ENCODE results near the gene GNG5. TPM values are rescaled to one million over a fixed set of nuclear protein-coding genes. Genes with fewer than 3 reads are reported as not detected.
"Not testable (repeated sequence)": the region's sequence is repeated elsewhere in the genome, so short reads cannot be mapped to it uniquely, and the experiment has no call there.

GNG5 gene
- total and polyA plus RNA-seq, 7 experiments from 2014 or later = 24.8 to 250 (median 58.8) TPM

DNA sequence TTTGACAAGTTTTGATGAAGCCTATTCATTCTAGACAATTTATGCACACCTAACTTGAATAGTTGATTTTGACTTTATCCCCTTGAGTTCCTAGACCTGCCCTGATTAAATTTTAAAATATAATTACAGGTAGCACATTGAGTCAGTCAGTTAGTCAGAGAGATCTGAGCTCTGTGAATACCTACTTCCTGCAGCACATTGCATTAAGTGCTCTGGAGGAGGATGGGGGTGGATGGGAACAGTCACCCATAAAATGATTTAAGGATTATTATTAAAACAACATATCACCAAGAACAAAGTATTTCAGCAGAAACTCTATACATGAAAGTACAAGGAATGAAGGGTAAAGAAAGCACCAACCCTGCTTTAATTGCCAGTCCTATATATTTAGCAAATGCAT is 39.1 kb downstream of the GNG5 start:
- DNase-seq (no peak), ATAC-seq (no peak)
- POLR2A ChIA-PET = no interaction called here
- no peaks in the 10 kb centered on the region for H3K4me1 ChIP-seq (ENCODE audit: control insufficient read depth in 2 of 2, insufficient read depth in 2 of 2, low read length in 2 of 2)
- Mint-ChIP-seq H3K36me3 (peaks cover 0 to 4% (median 0%) of the 10 kb centered on the region in 5 donors), H3K9me3 (peaks cover 0 to 1% (median 0%) of the 10 kb centered on the region in 11 donors), H3K27me3 (peaks cover 61 to 76% (median 73%) of the 10 kb centered on the region in 5 donors), H3K4me1 (no peaks in the 10 kb centered on the region), H3K27ac (no peak overlapping the region), H3K4me3 (no peak overlapping the region)
- H3K36me3 ChIP-seq (ENCODE audit: control insufficient read depth in 2 of 3, insufficient read depth in 3 of 3, low read length in 3 of 3) = no peaks in the 10 kb centered on the region
- no peak overlapping the region for H3K4me3 ChIP-seq (ENCODE audit: low read length)
- no peak overlapping the region for H3K27ac ChIP-seq (ENCODE audit: low read depth, low read length)
- H3K27me3 ChIP-seq (ENCODE audit: control insufficient read depth in 2 of 2, insufficient read depth in 2 of 2, low read length in 2 of 2) = peaks cover 3 to 5% of the 10 kb centered on the region in 2 donors
- CTCF ChIA-PET = no interaction called here
- H3K9me3 ChIP-seq (ENCODE audit: control insufficient read depth in 2 of 3, low read length in 3 of 3) = no peaks in the 10 kb centered on the region
- intact Hi-C loops (cut with micrococcal nuclease) = no loop called here

- peaks cover 24 to 46% (median 39%) of the 10 kb centered on the region in 5 donors for H3K27me3 Mint-ChIP-seq
Observed at GRCh38 chr1:84462118-84462517, 44.3 kb downstream of the GNG5 start.

DNA sequence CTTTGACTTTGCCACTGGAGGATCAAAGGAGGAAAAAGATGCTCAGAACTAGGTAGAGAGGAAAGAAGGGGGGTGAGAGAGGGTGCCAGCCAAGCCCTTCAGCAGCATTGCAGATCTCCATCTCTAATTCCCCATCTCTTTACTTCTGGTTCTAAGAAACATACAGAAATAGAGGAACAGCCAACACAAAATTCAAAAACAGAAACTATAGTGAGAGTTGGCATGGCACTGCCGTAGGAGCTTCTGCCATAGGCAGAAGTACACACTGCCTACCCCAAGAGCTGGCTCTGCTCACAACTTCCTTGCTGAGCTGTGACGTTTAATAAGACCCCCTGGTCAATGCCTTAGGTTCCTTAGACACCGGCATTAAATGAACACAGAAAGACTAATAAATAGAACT is 53.9 kb downstream of the GNG5 start:
- Histone ChIP-seq H3K4me1 (ENCODE audit: control insufficient read depth in 2 of 2, insufficient read depth in 2 of 2, low read length in 2 of 2) (no peaks in the 10 kb centered on the region), H3K27ac (ENCODE audit: low read depth, low read length) (no peak overlapping the region), H3K9me3 (ENCODE audit: control insufficient read depth in 2 of 3, low read length in 3 of 3) (no peaks in the 10 kb centered on the region), H3K27me3 (ENCODE audit: control insufficient read depth in 2 of 2, insufficient read depth in 2 of 2, low read length in 2 of 2) (no peaks in the 10 kb centered on the region), H3K4me3 (ENCODE audit: low read length) (no peak overlapping the region), H3K36me3 (ENCODE audit: control insufficient read depth in 2 of 3, insufficient read depth in 3 of 3, low read length in 3 of 3) (no peaks in the 10 kb centered on the region)
- Mint-ChIP-seq H3K4me3 (no peak overlapping the region), H3K4me1 (peaks cover 0 to 2% (median 0%) of the 10 kb centered on the region in 7 donors), H3K36me3 (no peaks in the 10 kb centered on the region), H3K27me3 (peaks cover 9 to 32% (median 11%) of the 10 kb centered on the region in 5 donors), H3K9me3 (peaks cover 0 to 4% (median 0%) of the 10 kb centered on the region in 11 donors), H3K27ac (no peak overlapping the region)
- ATAC-seq = no peak
- DNase-seq = no peak
- intact Hi-C loops (cut with micrococcal nuclease) = no loop called here
- POLR2A ChIA-PET = no interaction called here
- CTCF ChIA-PET = interaction anchor here (0.8 kb wide), 1 partner anchor 10 kb away, joined by 5 read pairs; no protein-coding TSS in a partner anchor

More at GRCh38 chr1:84462118-84462517, 44.3 kb downstream of the GNG5 start:
- Histone ChIP-seq H3K36me3 (ENCODE audit: control insufficient read depth in 2 of 3, insufficient read depth in 3 of 3, low read length in 3 of 3) (no peaks in the 10 kb centered on the region), H3K4me3 (ENCODE audit: low read length) (no peak overlapping the region), H3K27ac (ENCODE audit: low read depth, low read length) (no peak overlapping the region), H3K27me3 (ENCODE audit: control insufficient read depth in 2 of 2, insufficient read depth in 2 of 2, low read length in 2 of 2) (peaks cover 0 to 1% of the 10 kb centered on the region in 2 donors), H3K4me1 (ENCODE audit: control insufficient read depth in 2 of 2, insufficient read depth in 2 of 2, low read length in 2 of 2) (no peaks in the 10 kb centered on the region), H3K9me3 (ENCODE audit: control insufficient read depth in 2 of 3, low read length in 3 of 3) (no peaks in the 10 kb centered on the region)
- peaks cover 0 to 2% (median 0%) of the 10 kb centered on the region in 7 donors for H3K4me1 Mint-ChIP-seq
- no peaks in the 10 kb centered on the region for H3K9me3 Mint-ChIP-seq
- DNase-seq (no peak), ATAC-seq (no peak)
- no peak overlapping the region for H3K4me3 Mint-ChIP-seq
- intact Hi-C loops (cut with micrococcal nuclease) = no loop called here
- no peak overlapping the region for H3K27ac Mint-ChIP-seq
- no peaks in the 10 kb centered on the region for H3K36me3 Mint-ChIP-seq
- ChIA-PET POLR2A (no interaction called here), CTCF (no interaction called here)

- peaks cover 10 to 31% (median 11%) of the 10 kb centered on the region in 5 donors for H3K27me3 Mint-ChIP-seq
- POLR2A ChIA-PET = no interaction called here
Observed at GRCh38 chr1:84450910-84451309, 55.5 kb downstream of the GNG5 start.

DNA sequence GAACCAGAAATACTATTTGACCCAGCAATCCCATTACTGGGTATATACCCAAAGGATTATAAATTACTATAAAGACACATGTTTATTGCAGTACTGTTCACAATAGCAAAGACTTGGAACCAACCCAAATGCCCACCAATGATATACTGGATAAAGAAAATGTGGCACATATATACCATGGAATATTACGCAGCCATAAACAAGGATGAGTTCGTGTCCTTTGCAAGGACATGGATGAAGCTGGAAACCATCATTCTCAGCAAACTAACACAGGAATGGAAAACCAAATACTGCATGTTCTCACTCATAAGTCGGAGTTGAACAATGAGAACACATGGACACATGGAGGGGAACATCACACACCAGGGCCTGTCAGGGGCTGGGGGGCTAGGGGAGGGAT is 57.7 kb downstream of the GNG5 start:
- H3K4me1 ChIP-seq (ENCODE audit: control insufficient read depth in 2 of 2, insufficient read depth in 2 of 2, low read length in 2 of 2); H3K27me3 ChIP-seq (ENCODE audit: control insufficient read depth in 2 of 2, insufficient read depth in 2 of 2, low read length in 2 of 2); H3K36me3 ChIP-seq (ENCODE audit: control insufficient read depth in 2 of 3, insufficient read depth in 3 of 3, low read length in 3 of 3); H3K4me3 Mint-ChIP-seq; H3K4me1 Mint-ChIP-seq; H3K27ac ChIP-seq (ENCODE audit: low read depth, low read length); H3K27ac Mint-ChIP-seq; DNase-seq; H3K4me3 ChIP-seq (ENCODE audit: low read length); H3K9me3 ChIP-seq (ENCODE audit: control insufficient read depth in 2 of 3, low read length in 3 of 3); ATAC-seq; CTCF ChIA-PET; POLR2A ChIA-PET; intact Hi-C loops (cut with micrococcal nuclease): not testable (repeated sequence)
- Mint-ChIP-seq H3K9me3 (peaks cover 0 to 15% (median 0%) of the 10 kb centered on the region in 11 donors), H3K36me3 (peaks cover 0 to 14% (median 4%) of the 10 kb centered on the region in 5 donors), H3K27me3 (peaks cover 5 to 31% (median 17%) of the 10 kb centered on the region in 5 donors)

More at GRCh38 chr1:84450910-84451309, 55.5 kb downstream of the GNG5 start:
- CTCF ChIA-PET = no interaction called here
- H3K4me3 ChIP-seq (ENCODE audit: low read length) = no peak overlapping the region
- ATAC-seq (peak; percentile 84), DNase-seq (no peak)
- no peak overlapping the region for H3K27ac ChIP-seq (ENCODE audit: low read depth, low read length)
- no peaks in the 10 kb centered on the region for H3K36me3 ChIP-seq (ENCODE audit: control insufficient read depth in 2 of 3, insufficient read depth in 3 of 3, low read length in 3 of 3)
- H3K9me3 ChIP-seq (ENCODE audit: control insufficient read depth in 2 of 3, low read length in 3 of 3) = no peaks in the 10 kb centered on the region
- no peaks in the 10 kb centered on the region for H3K4me1 ChIP-seq (ENCODE audit: control insufficient read depth in 2 of 2, insufficient read depth in 2 of 2, low read length in 2 of 2)
- peaks cover 0 to 2% (median under 1%) of the 10 kb centered on the region in 5 donors for H3K36me3 Mint-ChIP-seq
- peaks cover 0 to 2% (median 0%) of the 10 kb centered on the region in 7 donors for H3K4me1 Mint-ChIP-seq
- no peaks in the 10 kb centered on the region for H3K27me3 ChIP-seq (ENCODE audit: control insufficient read depth in 2 of 2, insufficient read depth in 2 of 2, low read length in 2 of 2)
- H3K9me3 Mint-ChIP-seq = peaks cover 0 to 8% (median 0%) of the 10 kb centered on the region in 11 donors
- intact Hi-C loops (cut with micrococcal nuclease) = no loop called here
- H3K4me3 Mint-ChIP-seq = no peak overlapping the region
- no peak overlapping the region for H3K27ac Mint-ChIP-seq

Other genes starting within 250 kb of the GNG5 start
- gene SAMD13, start 204.9 kb downstream of the GNG5 start, total RNA-seq = under 1 TPM in 3 of 5 experiments, not detected in 2; 0.27 to 0.75 (median 0.51) TPM
- under 1 TPM; 0.41 to 0.43 TPM for gene SAMD13, start 204.9 kb downstream of the GNG5 start, polyA plus RNA-seq
- gene DNASE2B, start 108.1 kb downstream of the GNG5 start, total RNA-seq = not detected
- gene DNASE2B, start 108.1 kb downstream of the GNG5 start, polyA plus RNA-seq = not detected
- 10 to 100 TPM; 35.5 to 52.3 (median 44.1) TPM for gene RPF1, start 27.3 kb downstream of the GNG5 start, total RNA-seq
- gene RPF1, start 27.3 kb downstream of the GNG5 start, polyA plus RNA-seq = 10 to 100 TPM; 60.2 to 62.7 TPM
- 1 to 10 TPM in 4 of 5 experiments, not detected in 1; 1.7 to 3.6 (median 2.2) TPM for gene SPATA1, start 195 bp downstream of the GNG5 start, total RNA-seq
- not detected for gene SPATA1, start 195 bp downstream of the GNG5 start, polyA plus RNA-seq
- 10 to 100 TPM; 17.4 to 22.3 (median 19.0) TPM for gene CTBS, start 67.9 kb upstream of the GNG5 start, total RNA-seq
- gene CTBS, start 67.9 kb upstream of the GNG5 start, polyA plus RNA-seq = 10 to 100 TPM; 13.9 to 26.2 TPM
- 10 to 100 TPM in 1 of 5 experiments, 1 to 10 TPM in 4; 7.5 to 13.4 (median 8.1) TPM for gene SSX2IP, start 183.9 kb upstream of the GNG5 start, total RNA-seq
- 1 to 10 TPM; 8.4 to 8.8 TPM for gene SSX2IP, start 183.9 kb upstream of the GNG5 start, polyA plus RNA-seq